Choroid plexus epithelial cell (primary cell): ENCODE results near the gene TRMT1L.

ENCODE experiments used
- DNase-seq: peaks from one replicate; pipeline ENCODE4 v3.0.0-alpha.2; 2010; ENCODE audit warnings: low read depth
- H3K4me3 ChIP-seq: 2 replicates; pipeline ENCODE4 v1.5.1; 2011; ENCODE audit warnings: low read depth, mild to moderate bottlenecking, control low read depth, low read length, moderate library complexity
- TF ChIP-seq, protein P1 (sequence below): conservative IDR thresholded peaks from 2 replicates; pipeline ENCODE4 v1.5.1; 2011; ENCODE audit warnings: low read depth, mild to moderate bottlenecking, control low read depth, inconsistent platforms, low read length, moderate library complexity

TRMT1L gene

DNA sequence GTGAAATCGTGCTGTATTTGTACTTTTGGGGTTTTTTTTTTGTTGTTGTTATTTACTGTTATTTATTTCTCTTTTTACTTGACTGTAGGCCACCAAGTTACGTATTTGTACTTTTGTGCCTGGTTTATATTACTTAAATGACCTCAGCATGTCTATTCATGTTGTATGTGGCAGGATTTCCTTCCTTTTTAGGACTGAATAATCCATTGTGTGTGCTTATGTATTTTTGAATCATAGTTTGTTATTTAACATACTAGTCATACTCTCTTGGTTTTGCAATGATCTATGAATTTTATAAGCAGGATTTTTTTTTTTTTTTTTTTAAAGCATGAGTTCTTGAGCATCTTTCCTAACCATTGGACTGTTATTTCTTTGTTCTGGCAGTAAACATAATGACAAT lies 60.2 kb downstream of the TRMT1L start:
- TF ChIP-seq, protein P1, sequence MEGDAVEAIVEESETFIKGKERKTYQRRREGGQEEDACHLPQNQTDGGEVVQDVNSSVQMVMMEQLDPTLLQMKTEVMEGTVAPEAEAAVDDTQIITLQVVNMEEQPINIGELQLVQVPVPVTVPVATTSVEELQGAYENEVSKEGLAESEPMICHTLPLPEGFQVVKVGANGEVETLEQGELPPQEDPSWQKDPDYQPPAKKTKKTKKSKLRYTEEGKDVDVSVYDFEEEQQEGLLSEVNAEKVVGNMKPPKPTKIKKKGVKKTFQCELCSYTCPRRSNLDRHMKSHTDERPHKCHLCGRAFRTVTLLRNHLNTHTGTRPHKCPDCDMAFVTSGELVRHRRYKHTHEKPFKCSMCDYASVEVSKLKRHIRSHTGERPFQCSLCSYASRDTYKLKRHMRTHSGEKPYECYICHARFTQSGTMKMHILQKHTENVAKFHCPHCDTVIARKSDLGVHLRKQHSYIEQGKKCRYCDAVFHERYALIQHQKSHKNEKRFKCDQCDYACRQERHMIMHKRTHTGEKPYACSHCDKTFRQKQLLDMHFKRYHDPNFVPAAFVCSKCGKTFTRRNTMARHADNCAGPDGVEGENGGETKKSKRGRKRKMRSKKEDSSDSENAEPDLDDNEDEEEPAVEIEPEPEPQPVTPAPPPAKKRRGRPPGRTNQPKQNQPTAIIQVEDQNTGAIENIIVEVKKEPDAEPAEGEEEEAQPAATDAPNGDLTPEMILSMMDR: no peak
- no peak for DNase-seq

GRCh38 chr1:185094761-185095160 lies 62.0 kb downstream of the TRMT1L start:
- no peak for DNase-seq
- TF ChIP-seq, protein P1: no peak
- no peak overlapping the region for H3K4me3 ChIP-seq

More for the DNA sequence above, 60.2 kb downstream of the TRMT1L start:
- no peak overlapping the region for H3K4me3 ChIP-seq

GRCh38 chr1:185091480-185091879 lies 65.3 kb downstream of the TRMT1L start:
- no peak overlapping the region for H3K4me3 ChIP-seq
- no peak for DNase-seq
- TF ChIP-seq, protein P1: no peak

GRCh38 chr1:185087746-185088145 lies 69.0 kb downstream of the TRMT1L start:
- H3K4me3 ChIP-seq: no peak overlapping the region
- DNase-seq: no peak
- TF ChIP-seq, protein P1: no peak

DNA sequence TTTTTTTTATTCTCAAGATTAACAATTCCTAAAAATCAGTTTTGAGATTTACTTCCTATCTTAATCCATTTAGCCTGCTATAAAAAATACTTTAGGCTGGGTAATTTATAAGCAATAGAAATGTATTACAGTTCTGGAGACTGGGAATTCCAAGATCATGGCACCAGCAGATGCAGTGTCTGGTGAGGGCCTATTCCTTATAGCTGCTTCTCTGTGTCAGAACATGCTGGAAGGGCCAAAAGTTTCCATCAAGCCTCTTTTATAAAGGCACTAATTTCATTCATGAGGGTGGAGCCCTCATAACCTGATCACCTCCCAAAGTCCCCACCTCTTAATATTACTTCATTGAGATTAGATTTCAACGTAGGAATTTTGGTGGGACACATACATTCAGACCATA lies 69.7 kb downstream of the TRMT1L start:
- TF ChIP-seq, protein P1: no peak
- no peak for DNase-seq
- no peak overlapping the region for H3K4me3 ChIP-seq

GRCh38 chr1:185083818-185084217 lies 72.9 kb downstream of the TRMT1L start:
- TF ChIP-seq, protein P1: no peak
- DNase-seq: no peak
- no peak overlapping the region for H3K4me3 ChIP-seq

GRCh38 chr1:185080422-185080821 lies 76.3 kb downstream of the TRMT1L start:
- DNase-seq: no peak
- TF ChIP-seq, protein P1: no peak
- H3K4me3 ChIP-seq: no peak overlapping the region
